ENCODE data around the gene HIVEP1. TPM values are rescaled to one million over a fixed set of nuclear protein-coding genes. Genes with fewer than 3 reads are reported as not detected.

HIVEP1 gene
- total RNA-seq, 1 donor: 18.8 TPM

DNA sequence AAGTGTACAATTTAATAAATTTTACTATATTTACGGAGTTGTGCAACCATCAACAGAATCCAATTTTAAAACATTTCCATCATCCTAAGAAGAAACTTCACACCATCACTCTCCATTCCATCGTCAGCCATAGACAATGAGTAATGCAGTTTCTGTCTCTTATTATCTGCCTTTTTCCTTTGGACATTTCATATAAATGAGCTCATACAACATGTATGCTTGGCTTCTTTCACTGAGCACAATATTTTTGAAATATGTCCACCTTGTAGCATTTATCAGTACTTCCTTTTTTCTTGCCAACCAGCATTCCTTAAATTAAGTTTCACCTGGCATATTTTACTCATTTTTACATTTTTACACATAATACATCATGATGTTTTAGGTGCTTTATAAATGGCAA lies 22.7 kb upstream of the HIVEP1 start:
- Histone ChIP-seq H2AFZ (ENCODE audit: low read length) (no peak overlapping the region), H3K4me3 (ENCODE audit: insufficient read depth, low read length) (no peak overlapping the region), H3K36me3 (ENCODE audit: insufficient read depth, low read length) (no peaks in the 10 kb centered on the region), H3K4me1 (ENCODE audit: insufficient read depth, low read length) (no peaks in the 10 kb centered on the region), H3K4me2 (ENCODE audit: insufficient read depth, low read length) (no peak overlapping the region), H4K20me1 (ENCODE audit: insufficient read depth, low read length) (no peaks in the 10 kb centered on the region), H3K79me2 (ENCODE audit: insufficient read depth, low read length) (no peaks in the 10 kb centered on the region), H3K27ac (ENCODE audit: low read depth, low read length) (no peak overlapping the region), H3K27me3 (ENCODE audit: insufficient read depth, low read length) (no peaks in the 10 kb centered on the region), H3K9me3 (ENCODE audit: low read depth, low read length) (no peaks in the 10 kb centered on the region)
- TF ChIP-seq, protein P1, sequence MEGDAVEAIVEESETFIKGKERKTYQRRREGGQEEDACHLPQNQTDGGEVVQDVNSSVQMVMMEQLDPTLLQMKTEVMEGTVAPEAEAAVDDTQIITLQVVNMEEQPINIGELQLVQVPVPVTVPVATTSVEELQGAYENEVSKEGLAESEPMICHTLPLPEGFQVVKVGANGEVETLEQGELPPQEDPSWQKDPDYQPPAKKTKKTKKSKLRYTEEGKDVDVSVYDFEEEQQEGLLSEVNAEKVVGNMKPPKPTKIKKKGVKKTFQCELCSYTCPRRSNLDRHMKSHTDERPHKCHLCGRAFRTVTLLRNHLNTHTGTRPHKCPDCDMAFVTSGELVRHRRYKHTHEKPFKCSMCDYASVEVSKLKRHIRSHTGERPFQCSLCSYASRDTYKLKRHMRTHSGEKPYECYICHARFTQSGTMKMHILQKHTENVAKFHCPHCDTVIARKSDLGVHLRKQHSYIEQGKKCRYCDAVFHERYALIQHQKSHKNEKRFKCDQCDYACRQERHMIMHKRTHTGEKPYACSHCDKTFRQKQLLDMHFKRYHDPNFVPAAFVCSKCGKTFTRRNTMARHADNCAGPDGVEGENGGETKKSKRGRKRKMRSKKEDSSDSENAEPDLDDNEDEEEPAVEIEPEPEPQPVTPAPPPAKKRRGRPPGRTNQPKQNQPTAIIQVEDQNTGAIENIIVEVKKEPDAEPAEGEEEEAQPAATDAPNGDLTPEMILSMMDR (IDR thresholded peaks at IDR 0.05; ENCODE audit: extremely low read depth, low read depth, low read length): no peak
- no peak for DNase-seq (ENCODE audit: insufficient read length, low spot score, missing footprints)

DNA sequence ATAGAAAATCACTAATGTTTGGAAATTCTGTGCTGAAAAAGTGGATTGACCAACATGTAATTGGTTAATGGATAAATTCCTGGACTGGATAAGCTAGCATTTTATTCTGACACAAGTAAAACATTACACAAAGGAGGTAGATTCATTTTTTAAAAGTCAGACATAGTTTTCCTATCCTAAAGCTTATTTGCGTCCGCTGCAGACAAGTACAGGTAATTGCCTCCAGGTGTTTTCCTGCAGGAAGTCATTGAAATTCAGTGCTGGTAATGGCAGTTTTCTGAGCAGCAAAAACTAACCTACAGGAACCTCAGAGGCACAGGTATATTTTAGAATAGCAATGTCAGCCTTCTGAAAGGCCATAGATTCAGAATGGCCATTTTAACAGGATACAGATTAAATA lies 20.0 kb upstream of the HIVEP1 start:
- Histone ChIP-seq H3K4me2 (ENCODE audit: insufficient read depth, low read length) (no peak overlapping the region), H3K79me2 (ENCODE audit: insufficient read depth, low read length) (no peaks in the 10 kb centered on the region), H3K4me3 (ENCODE audit: insufficient read depth, low read length) (no peak overlapping the region), H3K27ac (ENCODE audit: low read depth, low read length) (no peak overlapping the region), H2AFZ (ENCODE audit: low read length) (no peak overlapping the region), H3K36me3 (ENCODE audit: insufficient read depth, low read length) (no peaks in the 10 kb centered on the region), H4K20me1 (ENCODE audit: insufficient read depth, low read length) (no peaks in the 10 kb centered on the region), H3K9me3 (ENCODE audit: low read depth, low read length) (no peaks in the 10 kb centered on the region), H3K27me3 (ENCODE audit: insufficient read depth, low read length) (no peaks in the 10 kb centered on the region), H3K4me1 (ENCODE audit: insufficient read depth, low read length) (no peaks in the 10 kb centered on the region)
- TF ChIP-seq, protein P1 (IDR thresholded peaks at IDR 0.05; ENCODE audit: extremely low read depth, low read depth, low read length): no peak
- no peak for DNase-seq (ENCODE audit: insufficient read length, low spot score, missing footprints)

DNA sequence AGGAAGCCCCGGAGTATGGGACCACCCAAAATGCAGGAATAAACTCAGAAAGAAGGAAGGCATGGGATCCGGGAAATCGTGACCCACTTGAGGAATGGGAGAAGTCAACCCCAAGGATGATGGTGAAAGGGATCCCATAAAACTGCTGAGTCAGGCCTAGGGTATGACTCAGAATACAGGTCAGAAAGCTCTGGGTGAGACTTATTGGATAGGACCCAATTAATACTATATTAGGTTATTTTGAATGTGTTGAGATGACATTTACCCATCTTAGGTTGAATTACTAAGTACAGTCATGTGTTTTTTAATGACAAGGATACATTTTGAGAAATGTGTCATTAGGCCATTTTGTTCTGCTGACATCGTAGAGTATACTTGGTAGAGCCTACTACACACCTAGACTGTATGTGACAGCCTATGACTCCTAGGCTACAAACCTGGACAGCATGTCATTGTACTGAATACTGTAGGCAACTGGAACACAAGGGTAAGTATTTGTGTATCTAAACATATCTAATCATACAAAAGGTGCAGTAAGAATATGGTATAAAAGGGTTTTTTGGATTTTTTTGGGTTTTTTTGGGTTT lies 17.1 kb upstream of the HIVEP1 start:
- Histone ChIP-seq H3K27me3 (ENCODE audit: insufficient read depth, low read length) (no peaks in the 10 kb centered on the region), H3K4me1 (ENCODE audit: insufficient read depth, low read length) (peaks cover 4% of the 10 kb centered on the region), H3K9me3 (ENCODE audit: low read depth, low read length) (no peaks in the 10 kb centered on the region), H3K79me2 (ENCODE audit: insufficient read depth, low read length) (no peaks in the 10 kb centered on the region), H4K20me1 (ENCODE audit: insufficient read depth, low read length) (no peaks in the 10 kb centered on the region), H3K36me3 (ENCODE audit: insufficient read depth, low read length) (no peaks in the 10 kb centered on the region), H3K4me2 (ENCODE audit: insufficient read depth, low read length) (no peak overlapping the region), H2AFZ (ENCODE audit: low read length) (no peak overlapping the region), H3K4me3 (ENCODE audit: insufficient read depth, low read length) (no peak overlapping the region), H3K27ac (ENCODE audit: low read depth, low read length) (no peak overlapping the region)
- TF ChIP-seq, protein P1 (IDR thresholded peaks at IDR 0.05; ENCODE audit: extremely low read depth, low read depth, low read length): no peak
- no peak for DNase-seq (ENCODE audit: insufficient read length, low spot score, missing footprints)

DNA sequence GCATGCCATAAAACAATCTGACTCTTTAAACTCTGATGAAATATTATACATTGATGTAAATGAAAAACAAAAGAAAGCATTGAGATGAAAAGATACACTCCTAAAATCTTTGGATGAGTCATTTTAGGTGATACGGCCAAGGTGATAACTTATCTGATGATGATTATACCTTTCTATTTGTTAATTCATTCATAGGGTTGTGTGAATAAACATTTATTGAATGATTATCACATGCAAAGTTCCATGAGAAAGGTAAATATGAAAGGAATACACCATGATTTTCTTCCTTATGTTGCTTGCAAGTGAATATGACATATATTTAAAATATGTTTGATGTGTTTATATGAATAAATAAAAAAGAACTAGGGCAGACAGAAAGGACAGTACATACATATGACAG lies 15.4 kb upstream of the HIVEP1 start:
- Histone ChIP-seq H3K79me2 (ENCODE audit: insufficient read depth, low read length) (no peaks in the 10 kb centered on the region), H3K4me3 (ENCODE audit: insufficient read depth, low read length) (no peak overlapping the region), H3K4me2 (ENCODE audit: insufficient read depth, low read length) (no peak overlapping the region), H3K27ac (ENCODE audit: low read depth, low read length) (no peak overlapping the region), H3K27me3 (ENCODE audit: insufficient read depth, low read length) (no peaks in the 10 kb centered on the region), H3K4me1 (ENCODE audit: insufficient read depth, low read length) (peaks cover 8% of the 10 kb centered on the region), H2AFZ (ENCODE audit: low read length) (no peak overlapping the region), H4K20me1 (ENCODE audit: insufficient read depth, low read length) (no peaks in the 10 kb centered on the region), H3K36me3 (ENCODE audit: insufficient read depth, low read length) (no peaks in the 10 kb centered on the region), H3K9me3 (ENCODE audit: low read depth, low read length) (no peaks in the 10 kb centered on the region)
- DNase-seq (ENCODE audit: insufficient read length, low spot score, missing footprints): no peak
- TF ChIP-seq, protein P1 (IDR thresholded peaks at IDR 0.05; ENCODE audit: extremely low read depth, low read depth, low read length): no peak
